ENCODE data around the gene WAC.
"Not testable (repeated sequence)": the region's sequence is repeated elsewhere in the genome, so short reads cannot be mapped to it uniquely, and the experiment has no call there.

DNA sequence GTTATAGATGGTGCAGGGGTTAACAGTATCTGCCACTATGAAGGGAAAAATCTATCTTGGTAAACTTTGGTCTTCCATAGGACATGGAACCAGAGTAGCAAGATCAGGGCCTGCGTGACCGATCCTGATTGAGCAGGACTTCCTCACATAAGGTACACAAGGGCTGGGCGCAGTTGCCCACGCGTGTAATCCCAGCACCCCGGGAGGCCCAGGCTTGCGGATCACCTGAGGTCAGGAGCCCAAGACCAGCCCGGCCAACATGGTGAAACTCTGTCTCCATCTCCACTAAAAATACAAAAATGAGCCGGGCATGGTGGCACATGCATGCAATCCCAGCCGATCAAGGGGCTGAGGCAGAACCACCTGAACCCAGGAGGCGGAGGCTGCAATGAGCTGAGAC lies 11.0 kb upstream of the WAC start:
- TF ChIP-seq, protein P1, sequence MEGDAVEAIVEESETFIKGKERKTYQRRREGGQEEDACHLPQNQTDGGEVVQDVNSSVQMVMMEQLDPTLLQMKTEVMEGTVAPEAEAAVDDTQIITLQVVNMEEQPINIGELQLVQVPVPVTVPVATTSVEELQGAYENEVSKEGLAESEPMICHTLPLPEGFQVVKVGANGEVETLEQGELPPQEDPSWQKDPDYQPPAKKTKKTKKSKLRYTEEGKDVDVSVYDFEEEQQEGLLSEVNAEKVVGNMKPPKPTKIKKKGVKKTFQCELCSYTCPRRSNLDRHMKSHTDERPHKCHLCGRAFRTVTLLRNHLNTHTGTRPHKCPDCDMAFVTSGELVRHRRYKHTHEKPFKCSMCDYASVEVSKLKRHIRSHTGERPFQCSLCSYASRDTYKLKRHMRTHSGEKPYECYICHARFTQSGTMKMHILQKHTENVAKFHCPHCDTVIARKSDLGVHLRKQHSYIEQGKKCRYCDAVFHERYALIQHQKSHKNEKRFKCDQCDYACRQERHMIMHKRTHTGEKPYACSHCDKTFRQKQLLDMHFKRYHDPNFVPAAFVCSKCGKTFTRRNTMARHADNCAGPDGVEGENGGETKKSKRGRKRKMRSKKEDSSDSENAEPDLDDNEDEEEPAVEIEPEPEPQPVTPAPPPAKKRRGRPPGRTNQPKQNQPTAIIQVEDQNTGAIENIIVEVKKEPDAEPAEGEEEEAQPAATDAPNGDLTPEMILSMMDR (IDR thresholded peaks at IDR 0.05): not testable (repeated sequence)
- TF ChIP-seq POLR2A (IDR thresholded peaks at IDR 0.05): not testable (repeated sequence)
